Measurements from ENCODE around the gene BICDL2. TPM values are rescaled to one million over a fixed set of nuclear protein-coding genes. Genes with fewer than 3 reads are reported as not detected.

The BICDL2 gene
- total and polyA plus RNA-seq, 8 donors = 48.9 to 325 (median 71.9) TPM

DNA sequence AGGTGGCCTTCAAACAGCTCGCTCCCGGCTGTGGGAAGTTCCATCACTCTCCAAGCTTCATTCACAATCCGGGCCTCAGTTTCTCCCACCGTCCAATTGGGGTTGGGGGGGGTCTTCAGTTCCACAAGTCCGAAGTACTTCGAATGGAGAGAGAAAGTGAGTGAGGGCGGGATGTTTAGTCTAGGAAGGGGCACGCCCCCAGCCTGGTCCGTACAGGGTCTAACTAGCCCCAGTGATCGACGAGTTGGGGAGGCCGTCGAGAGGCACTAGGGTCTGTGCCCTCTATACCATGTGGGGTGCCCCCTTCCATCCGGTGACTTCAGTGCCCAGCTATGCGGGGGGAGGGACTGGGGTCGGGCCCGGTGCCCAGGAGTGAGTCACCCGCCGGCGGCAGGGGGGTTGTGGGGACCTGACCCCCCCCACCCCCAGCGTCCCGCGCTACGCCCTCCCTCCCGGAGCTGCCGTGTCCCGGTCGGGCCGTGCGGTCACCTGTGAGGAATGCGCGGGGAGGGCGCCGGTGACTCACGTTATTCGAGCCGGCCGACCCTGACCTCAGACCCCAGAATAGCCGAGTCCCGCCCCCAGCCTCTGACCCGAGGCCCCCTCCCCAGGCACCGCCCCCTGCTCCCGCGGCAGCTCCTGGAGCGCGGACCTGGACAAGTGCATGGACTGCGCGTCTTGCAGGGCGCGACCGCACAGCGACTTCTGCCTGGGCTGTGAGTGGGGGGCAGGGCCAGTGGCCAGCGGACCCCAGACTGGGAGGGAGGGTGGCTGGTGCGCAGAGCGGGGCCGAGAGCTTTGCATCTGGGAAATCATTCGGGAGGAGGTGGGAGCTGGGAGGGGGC, 15.9 kb downstream of the BICDL2 start:
- Histone ChIP-seq H3K4me3 (peak overlapping the region; percentile 63 to 93 (median 76)), H3K27ac (peak overlapping the region; percentile 97 to 100 (median 98)), H3K9me3 (no peaks in the 10 kb centered on the region), H3K4me1 (peaks cover 15 to 32% (median 25%) of the 10 kb centered on the region in 3 donors), H3K36me3 (peaks cover 0 to 3% (median 0%) of the 10 kb centered on the region in 3 donors), H3K27me3 (no peaks in the 10 kb centered on the region)
- TF ChIP-seq, protein P1, sequence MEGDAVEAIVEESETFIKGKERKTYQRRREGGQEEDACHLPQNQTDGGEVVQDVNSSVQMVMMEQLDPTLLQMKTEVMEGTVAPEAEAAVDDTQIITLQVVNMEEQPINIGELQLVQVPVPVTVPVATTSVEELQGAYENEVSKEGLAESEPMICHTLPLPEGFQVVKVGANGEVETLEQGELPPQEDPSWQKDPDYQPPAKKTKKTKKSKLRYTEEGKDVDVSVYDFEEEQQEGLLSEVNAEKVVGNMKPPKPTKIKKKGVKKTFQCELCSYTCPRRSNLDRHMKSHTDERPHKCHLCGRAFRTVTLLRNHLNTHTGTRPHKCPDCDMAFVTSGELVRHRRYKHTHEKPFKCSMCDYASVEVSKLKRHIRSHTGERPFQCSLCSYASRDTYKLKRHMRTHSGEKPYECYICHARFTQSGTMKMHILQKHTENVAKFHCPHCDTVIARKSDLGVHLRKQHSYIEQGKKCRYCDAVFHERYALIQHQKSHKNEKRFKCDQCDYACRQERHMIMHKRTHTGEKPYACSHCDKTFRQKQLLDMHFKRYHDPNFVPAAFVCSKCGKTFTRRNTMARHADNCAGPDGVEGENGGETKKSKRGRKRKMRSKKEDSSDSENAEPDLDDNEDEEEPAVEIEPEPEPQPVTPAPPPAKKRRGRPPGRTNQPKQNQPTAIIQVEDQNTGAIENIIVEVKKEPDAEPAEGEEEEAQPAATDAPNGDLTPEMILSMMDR (IDR thresholded peaks at IDR 0.05) = no peak
- peak; percentile 90 to 99 (median 96) for DNase-seq
- WGBS, 2 donors = 1% methylated on average over 56 to 57 of the region's 57 CpGs
- ATAC-seq = peak; percentile 53 to 62 (median 61)
- no peak for FAIRE-seq
- intact Hi-C loops (cut with DNase I) = no loop called here

DNA sequence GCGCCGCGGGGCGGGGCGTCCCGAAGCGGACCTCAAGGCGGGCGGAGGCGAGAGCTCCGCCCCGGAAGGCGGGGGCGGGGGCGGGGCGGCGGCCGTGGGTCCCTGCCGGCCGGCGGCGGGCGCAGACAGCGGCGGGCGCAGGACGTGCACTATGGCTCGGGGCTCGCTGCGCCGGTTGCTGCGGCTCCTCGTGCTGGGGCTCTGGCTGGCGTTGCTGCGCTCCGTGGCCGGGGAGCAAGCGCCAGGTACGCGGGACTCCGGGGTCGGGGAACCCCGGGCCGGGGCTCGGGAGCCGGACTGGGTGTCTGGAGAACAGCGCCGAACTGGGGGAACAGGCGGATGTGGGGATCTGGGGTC, 16.5 kb downstream of the BICDL2 start, which contains the start of gene TNFRSF12A:
TNFRSF12A (plus strand) TSS at position 122 of the 357 bp plus-strand sequence; CDS start at position 152, 30 bp downstream.
- H3K4me1 ChIP-seq = peaks cover 15 to 32% (median 25%) of the 10 kb centered on the region in 3 donors
- intact Hi-C loops (cut with DNase I) = no loop called here
- TF ChIP-seq, protein P1 (IDR thresholded peaks at IDR 0.05) = no peak

DNA sequence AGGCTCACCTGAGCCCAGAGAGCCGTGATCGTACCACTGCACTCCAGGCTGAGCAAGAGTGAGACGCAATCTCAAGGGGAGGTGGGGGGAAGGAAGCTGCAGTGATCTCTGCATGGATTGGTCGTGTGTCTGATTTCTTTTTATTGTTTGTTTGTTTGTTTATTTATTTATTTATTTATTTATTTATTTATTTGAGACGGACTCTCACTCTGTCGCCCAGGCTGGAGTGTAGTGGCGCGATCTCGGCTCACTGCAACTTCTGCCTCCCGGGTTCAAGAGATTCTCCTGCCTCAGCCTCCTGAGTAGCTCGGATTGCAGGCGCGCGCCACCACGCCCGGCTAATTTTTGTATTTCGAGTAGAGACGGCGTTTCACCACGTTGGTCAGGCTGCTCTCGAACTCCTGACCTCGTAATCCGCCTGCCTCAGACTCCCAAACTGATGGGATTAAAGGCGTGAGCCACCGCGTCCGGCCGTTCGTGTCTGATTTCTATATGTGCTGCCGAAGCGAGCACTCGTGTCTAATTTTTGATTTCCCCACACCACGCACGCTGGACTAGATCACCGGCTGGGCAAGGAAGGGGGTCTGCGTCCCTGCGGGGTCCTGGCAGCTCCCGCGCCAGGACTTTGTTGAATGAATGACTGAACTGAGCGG, 17.0 kb downstream of the BICDL2 start:
- intact Hi-C loops (cut with DNase I) = no loop called here

More for the DNA sequence above, 16.5 kb downstream of the BICDL2 start, which contains the start of gene TNFRSF12A:
- Histone ChIP-seq H3K9me3 (no peaks in the 10 kb centered on the region), H3K4me3 (peak within 1 kb of the TSS; percentile 63 to 93 (median 76)), H3K27ac (peak within 1 kb of the TSS; percentile 97 to 100 (median 98)), H3K36me3 (peaks cover 0 to 3% (median 0%) of the 10 kb centered on the region in 3 donors), H3K27me3 (no peaks in the 10 kb centered on the region)
- ATAC-seq (peak; percentile 35 to 59 (median 39)), DNase-seq (peak; percentile 73 to 92 (median 88)), FAIRE-seq (no peak)
- 1% methylated on average over 41 to 49 of the region's 49 CpGs for WGBS, 2 donors

DNA sequence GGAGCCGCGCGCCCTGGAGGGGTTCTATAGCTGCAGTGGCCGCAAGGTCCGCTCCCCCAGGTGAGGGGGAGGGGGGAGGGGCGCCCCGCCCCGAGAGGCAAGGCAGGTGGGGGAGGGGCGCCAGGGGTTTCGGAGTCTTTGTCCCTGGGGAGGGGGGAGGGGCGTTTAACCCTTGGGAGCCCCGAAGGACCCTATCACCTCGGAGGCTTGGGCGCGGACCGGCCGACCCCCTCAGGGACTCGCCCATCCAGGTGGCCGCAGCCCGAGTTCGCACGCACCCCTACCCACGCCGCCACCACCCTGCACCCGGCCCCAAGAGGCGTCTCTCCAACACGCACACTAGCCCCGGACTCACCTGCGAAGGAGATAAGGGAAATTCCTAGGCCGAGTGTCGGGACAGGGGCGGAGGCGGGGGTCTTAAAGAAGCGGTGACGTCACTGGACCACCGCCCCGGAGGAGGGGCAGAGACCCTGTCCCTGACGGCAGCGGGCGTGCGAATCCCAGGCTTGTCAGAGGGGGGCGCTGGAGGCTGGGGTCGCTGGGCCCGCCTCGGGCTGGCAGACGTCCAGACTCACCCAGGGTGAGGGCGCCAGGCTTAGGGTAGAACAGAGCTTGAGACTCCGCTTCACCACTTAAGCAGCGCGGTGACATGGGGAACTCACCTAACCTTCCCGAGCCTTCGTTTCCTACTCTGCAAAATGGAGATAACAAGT, 18.8 kb downstream of the BICDL2 start, which contains the start of gene CLDN6:
CLDN6 (minus strand) TSS at position 390 of the 713 bp plus-strand sequence. CDS start 2,162 bp downstream, outside the sequence.
- H3K9me3 ChIP-seq = no peaks in the 10 kb centered on the region
- no peaks in the 10 kb centered on the region for H3K27me3 ChIP-seq
- FAIRE-seq (no peak), DNase-seq (peak in 4 of 6 donors; percentile 57 to 84 (median 80)), ATAC-seq (no peak)
- WGBS, 2 donors = 14 to 19% methylated on average over 42 to 51 of the region's 52 CpGs
- H3K27ac ChIP-seq = no peak within 1 kb of the TSS
- intact Hi-C loops (cut with DNase I) = no loop called here
- no peak within 1 kb of the TSS for H3K4me3 ChIP-seq
- H3K36me3 ChIP-seq = peaks cover 0 to 3% (median 0%) of the 10 kb centered on the region in 3 donors
- TF ChIP-seq, protein P1 (IDR thresholded peaks at IDR 0.05) = no peak
- H3K4me1 ChIP-seq = peaks cover 12 to 24% (median 20%) of the 10 kb centered on the region in 3 donors

More for the DNA sequence above, 17.0 kb downstream of the BICDL2 start:
- 24 to 32% methylated on average over 37 to 40 of the region's 40 CpGs for WGBS, 2 donors
- no peaks in the 10 kb centered on the region for H3K27me3 ChIP-seq
- no peaks in the 10 kb centered on the region for H3K9me3 ChIP-seq
- TF ChIP-seq, protein P1 (IDR thresholded peaks at IDR 0.05) = no peak
- peak overlapping the region; percentile 97 to 100 (median 98) for H3K27ac ChIP-seq
- no peak for ATAC-seq
- FAIRE-seq = no peak
- peak overlapping the region in 3 of 4 donors; percentile 64 to 93 (median 87) for H3K4me3 ChIP-seq
- no peak for DNase-seq
- peaks cover 15 to 32% (median 25%) of the 10 kb centered on the region in 3 donors for H3K4me1 ChIP-seq
- H3K36me3 ChIP-seq = peaks cover 0 to 3% (median 0%) of the 10 kb centered on the region in 3 donors
